DMS153 treated with DMSO at 0.1 percent for 48 hours (cell line): Measurements from ENCODE around the gene RAC2.
A peak's percentile ranks its signal among the peaks of the same experiment; 100 is the strongest.
"Not testable (repeated sequence)": the region's sequence is repeated elsewhere in the genome, so short reads cannot be mapped to it uniquely, and the experiment has no call there.

Experiments used
- DNase-seq: peaks from one replicate; lab custom pipeline; 2025; ENCODE audit not compliant: unreplicated experiment; lab: John Stamatoyannopoulos, UW

RAC2 gene

DNA sequence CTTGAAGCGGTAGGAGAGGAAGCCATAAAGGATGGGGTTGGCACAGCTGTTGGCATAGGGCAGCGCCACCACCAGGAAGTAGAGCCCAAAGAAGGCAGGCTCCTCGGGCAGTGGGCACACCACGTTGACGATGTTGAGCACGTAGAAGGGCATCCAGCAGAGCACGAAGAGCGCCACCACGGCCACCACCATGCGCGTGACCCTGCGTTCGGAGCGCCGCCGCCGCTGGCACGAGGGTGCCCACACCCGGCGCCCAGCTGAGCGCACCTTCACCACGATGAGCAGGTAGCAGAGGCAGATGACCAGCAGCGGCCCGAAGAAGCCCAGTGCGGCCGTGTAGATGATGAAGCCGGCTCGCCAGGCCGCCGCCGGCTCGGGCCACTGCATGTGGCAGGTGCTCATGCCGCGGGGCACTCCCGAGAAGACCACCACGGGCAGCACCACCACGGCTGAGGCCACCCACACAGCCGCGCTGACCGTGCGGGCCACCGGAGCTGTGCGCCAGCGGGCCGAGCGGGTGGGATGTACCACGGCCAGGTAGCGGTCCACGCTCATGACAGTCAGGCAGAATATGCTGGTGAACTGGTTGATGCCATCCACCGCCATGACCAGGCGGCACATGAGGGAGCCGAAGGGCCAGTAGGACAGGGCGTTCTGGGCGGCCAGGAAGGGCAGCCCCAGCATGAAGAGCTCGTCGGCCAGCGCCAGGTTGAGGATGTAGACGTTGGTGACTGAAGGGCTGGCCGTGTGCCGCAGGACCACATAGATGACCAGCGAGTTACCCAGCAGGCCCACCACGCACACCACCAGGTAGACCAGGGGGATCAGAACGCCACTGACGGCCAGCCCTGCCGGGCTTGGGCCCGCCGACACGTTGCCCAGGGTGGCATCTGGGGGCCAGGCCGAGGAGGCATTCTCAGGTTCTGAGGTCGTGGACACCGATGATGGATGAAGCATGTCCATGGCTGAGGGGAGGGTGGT is 36.9 kb downstream of the RAC2 start:
- no peak for DNase-seq

DNA sequence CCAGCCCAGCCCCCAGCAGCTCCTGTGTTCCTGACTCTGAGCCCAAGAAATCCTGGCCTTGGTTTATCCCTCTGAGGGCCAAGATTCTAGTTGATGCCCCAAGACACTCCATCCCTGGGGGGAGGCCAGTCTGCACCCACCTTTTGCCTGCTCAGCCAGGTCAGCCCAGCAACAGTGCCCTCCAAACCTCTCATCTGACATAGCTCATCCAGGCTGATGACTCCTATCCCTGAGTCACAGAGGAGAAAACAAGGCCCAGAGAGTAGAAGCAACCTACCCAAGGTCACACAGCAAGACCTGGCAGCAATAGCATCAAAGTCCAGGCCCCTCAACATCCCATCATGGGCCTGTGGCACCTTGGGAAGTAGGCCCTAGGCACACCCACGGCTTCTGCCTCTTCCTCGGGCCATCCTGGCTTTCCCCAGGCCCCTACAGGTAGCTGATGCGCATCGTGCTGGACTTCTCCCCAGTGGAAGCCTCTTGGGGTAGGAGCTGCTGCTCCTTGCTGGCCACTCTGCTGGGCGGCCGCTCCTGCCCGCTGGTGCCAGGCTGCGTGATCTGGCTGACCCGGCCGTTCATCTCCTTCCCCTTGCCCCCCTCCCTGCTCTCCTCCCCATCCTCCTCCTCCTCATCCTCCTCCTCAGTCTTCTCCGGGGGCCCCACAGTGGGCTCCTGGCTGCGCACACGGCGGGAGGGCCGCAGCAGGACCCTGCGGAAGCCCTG is 37.8 kb downstream of the RAC2 start:
- DNase-seq: no peak

DNA sequence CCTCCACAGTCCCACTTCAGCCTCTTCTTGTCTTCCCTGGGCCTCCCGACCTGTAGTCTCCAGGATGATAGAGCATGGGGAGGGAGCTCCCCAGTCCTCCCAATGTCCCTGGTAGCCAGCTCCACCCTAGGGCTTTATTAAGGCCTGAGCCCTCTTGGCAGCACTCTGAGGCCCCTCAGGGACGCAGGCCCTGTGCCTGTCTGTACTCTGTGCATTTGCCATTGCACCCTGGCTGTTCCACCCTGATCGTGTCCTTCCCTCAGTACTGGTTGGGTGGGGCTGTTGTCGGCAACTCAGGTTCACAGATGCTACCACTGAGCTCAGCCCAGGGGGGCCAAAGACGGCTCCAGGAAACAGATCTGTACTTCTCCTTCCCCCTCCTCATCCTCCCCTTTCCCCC is 39.0 kb downstream of the RAC2 start:
- no peak for DNase-seq

DNA sequence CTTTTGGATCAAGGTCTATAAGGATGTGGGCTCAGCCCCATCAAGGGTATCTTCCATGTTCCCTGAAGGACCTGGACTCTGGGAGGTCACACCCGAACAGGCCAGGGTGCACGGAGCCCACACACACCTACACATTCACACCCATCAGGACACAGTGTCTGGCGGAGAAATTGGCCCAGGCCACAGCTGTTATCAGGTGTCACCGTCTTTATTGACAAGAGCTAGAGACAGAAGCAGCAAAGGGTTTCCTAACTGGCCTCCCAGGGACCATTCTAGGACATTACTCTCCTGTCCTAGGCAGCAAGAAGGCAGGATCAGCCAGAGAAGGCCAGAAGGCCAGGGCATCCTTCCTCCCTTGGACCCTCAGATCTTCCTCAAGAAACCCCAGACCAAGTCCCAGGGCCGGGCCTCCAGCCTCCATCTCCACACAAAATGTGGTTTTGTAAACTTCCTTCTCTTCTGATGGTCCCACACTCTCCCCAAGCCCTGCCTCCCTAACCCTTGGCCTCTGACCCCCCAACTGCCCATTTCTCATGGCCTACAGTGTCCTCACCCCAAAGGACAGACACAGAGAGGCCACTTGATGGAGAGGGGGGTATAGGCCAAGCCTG is 39.9 kb downstream of the RAC2 start:
- DNase-seq: no peak

DNA sequence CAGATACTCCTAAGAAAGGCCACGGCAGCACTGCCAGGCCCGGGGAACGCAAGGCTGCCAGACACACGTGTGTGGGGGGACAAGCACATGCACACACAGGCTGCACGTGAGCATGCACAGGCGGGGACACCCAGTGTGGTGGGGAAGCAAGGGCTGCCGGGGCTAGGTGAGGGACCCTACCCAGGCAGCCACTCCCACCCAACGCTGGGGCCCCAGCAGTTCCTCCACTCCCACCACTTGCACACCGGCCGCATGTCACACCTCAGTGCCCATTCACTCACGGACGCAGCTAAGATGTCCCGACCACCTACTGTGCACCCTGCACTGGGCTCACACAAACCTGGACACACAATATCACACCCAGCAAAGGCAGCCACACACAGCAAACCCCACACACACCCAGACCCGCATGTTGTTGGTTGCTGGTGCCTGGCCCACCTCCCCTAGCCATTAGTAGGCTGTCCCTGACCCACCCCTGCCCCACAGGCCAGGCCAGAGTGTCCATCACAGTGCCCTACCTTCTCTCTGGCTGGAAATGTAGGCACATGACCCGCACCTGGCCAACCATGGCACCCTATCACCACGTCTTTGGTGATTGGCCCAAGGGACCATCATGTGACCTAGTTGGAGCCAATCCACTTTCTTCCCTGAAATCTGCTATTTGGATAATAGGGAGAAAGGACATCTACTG is 40.6 kb downstream of the RAC2 start:
- DNase-seq: no peak

DNA sequence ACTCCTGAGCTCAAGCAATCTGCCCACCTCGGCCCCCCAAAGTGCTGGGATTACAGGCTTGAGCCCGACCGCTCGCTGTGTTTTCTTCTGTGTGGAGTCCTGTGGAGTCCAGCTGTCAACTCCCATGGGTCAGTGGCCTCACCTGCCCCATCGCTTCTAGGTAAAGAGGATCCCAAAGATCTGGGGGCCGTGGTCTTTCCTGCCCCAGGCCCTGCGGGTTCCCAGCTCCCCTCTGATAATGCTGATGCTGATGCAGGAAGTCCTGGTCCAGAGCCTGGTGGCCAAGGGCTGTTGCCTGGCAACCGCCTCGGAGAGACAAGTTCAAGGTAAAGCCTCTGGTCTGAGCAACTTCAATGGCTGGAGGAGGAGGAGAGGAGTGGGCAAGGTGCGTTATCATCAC is 41.4 kb downstream of the RAC2 start:
- no peak for DNase-seq

DNA sequence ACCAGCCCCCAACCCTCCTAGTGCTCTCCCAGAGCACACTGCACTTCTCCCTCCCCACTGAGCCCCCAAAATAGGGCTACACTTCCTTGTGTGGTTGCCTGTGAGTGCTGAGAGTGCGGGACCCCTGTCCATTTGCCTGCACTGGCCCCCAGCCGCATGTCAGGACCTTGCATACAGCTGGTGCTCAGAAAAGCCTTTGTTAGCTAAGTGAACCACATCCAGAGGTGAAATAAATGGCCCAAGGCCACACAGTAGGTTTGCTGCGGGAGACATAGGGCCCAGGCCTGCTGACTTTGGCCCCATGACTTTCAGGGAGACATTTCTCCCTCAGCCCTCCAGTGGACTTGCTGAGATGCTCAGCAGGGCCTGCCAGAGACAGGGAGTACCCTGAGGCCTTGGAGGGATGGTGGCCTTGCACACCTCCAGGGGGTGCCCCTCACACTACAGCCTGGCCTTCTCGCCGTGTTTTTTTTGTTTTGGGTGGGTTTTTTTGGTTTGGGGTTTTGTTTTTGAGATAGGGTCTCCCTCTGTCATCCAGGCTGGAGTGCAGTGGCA is 42.0 kb downstream of the RAC2 start:
- DNase-seq: no peak

DNA sequence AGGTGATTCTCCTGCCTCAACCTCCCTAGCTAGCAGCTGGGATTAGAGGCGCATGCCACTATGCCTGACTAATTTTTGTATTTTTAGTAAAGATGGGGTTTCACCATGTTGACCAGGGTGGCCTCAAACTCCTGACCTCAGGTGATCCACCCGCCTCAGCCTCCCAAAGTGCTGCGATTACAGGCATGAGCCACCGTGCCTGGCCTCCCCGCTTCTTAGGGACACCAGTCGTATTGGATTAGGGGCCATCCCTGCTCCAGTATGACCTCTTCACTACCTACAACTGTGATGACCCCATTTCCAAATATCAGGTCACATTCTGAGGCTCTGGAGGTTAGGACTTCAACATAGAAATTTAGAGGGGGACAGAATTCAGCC is 42.6 kb downstream of the RAC2 start:
- not testable (repeated sequence) for DNase-seq

DNA sequence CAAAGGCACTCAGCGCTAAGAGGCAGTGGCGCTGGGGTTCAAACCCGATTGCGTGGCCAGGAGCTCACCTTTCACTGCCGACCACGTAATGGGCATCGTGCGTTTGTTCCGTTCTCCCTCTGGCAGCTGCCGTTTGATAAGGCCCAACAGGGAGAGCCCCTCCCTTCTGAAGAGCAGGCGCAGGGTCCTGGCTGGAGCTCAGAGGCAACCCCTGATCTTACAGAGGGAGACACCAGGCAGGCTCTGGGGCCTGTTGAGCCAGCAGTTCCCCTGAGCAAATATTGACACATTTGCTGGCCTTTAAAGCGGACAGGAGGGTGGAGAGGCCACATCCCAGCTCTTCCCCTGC is 44.3 kb downstream of the RAC2 start:
- DNase-seq: peak; percentile 45

DNA sequence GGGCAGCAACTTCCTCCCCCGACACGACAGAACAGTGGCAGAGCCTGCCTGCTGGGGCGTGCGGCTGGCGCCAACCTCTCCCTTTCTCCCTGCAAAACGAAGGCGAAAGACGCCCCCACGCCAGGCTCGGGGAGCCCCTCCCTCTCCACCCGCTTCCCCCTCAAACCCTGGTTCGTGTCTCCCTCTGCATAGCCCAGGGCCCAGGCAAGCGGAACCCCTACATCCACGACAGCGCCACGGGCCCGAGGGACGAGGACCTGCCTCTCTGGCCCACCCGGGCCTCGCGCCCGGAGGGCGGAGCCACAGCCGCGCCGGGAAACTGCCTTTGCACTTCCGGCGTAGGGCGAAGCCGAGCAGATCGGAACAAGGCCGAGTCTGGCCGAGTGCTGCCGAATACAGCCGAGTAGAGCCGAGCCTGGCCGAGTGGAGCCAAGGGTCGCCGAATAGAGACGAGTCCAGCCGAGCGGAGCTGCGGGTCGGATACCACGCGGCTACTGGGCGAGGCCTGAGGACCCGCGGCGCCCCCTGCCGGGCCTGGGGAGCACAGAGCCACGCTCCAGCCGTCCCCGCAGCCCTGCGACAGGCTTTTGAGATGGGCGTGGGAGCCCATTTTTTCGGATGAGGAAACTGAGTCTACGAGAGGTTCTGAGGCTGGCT is 44.8 kb downstream of the RAC2 start:
- DNase-seq: peak; percentile 94

DNA sequence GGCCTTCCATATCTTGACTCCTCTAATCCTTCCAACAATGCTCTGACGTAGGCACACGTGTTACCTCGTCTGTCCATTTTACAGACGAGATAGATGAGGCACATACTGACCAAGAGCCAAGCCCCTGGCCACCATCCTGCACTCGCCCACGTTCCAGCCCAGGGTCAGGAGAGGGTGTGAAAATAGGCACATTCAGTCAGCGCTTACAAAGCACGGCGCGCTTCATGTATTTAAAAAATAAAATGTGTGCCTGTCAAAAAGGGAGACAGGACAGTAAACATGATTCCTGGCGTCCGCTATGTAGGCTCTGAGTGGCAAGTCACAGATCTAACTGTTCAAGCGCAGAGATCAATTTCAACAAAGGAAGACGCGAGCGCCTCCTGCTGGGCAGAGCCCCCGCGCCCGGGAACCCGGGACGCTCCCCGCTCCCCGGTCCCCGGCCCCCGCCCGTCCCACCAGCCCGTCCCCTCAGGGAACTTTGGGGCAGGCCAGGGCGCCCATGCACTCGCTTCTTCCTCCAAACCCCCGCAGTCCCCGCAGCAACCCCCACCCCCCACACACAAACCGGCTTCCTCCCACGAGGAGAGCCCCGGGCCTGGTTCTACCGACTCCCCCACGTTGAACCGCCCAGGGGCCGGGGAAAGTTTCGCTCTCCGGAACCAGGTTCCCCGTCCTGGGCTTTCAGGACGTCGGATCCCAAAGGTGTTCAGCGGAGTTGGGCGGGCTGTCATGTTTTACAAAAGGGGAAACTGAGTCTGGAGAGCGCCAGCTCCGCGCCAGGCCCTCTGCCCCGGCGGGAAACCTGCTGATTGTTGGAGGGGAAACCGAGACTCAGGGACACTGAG is 45.6 kb downstream of the RAC2 start:
- DNase-seq: peak; percentile 51

DNA sequence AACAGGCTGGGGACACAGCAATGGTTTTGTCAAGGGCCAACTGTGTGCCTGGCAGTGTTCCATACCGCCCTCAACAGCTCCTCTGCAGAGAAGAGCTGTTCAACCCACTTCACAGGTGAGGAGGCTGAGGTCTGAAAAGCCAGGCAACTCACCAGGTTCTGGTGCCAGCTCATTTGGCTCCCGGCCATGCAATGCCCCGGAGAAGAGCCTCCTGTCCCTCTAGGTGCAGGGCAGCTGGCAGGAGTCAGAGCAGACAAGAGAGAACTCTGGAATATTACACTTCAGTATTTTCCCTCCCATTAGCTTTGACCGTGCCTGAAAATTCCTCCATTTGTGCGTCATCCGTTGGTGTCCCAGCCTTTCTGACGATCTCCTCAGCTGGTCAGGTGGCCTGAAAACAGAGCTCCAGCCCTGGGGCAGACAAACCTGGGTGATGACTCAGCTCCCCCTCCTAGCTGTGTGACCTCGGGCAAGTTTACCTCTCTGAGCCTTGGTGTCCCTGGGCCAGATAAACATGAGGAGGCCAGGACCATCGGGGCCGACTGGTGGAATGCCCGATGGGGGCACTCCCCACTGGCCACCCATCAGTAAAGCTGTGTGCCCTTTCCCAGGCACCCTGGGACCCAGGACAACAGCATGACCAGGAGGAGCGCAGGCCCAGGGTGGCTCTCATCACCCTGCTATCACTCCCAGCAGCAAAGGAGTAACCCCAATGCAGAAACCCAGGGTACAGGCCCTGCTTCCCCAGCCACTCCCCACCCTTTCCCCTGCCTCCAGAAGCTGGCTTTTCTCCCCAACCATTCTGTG is 46.4 kb downstream of the RAC2 start:
- DNase-seq: no peak

DNA sequence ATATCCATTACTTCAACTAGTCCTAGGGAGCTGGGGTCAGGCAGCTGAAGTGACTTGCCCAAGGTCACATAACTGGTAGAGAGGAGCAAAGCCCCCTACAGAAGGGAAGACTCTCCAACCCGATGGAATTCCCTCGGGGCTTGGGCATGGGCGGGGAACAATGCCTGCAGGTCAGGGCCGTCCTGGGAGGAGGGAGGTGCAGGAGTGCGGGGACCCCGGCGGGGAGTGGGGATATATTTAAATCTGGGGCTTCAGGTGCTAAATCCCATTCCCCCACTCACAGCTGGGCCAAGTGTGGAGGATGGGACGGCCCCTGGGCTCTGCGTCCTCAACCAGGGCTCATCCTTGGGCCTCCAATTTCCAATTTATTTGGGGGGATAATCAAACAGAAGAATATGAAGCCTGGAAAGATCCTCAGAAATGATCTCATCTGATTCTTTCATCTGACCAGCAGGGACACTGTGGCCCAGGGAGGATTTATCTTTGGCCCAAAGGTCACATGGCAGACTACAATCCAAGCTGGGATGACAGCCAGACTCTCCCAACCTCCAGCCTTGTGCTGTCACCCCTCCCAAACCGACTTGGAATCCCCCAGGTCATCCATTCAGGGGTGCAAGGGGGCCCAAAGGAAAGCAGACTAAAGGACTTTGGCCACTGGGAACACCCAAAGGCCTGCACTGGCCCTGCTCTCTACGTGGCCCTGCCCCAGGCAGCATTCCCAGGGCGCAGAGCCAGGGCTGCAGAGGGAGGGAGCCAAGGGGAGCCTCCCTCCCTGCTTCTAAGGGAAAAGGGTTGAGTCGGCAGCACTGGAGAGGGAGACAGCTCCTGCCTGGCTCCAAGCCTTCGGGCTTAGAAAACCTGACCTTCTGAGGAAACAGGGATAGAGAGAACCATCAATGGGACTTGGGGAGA is 47.3 kb downstream of the RAC2 start:
- DNase-seq: no peak

DNA sequence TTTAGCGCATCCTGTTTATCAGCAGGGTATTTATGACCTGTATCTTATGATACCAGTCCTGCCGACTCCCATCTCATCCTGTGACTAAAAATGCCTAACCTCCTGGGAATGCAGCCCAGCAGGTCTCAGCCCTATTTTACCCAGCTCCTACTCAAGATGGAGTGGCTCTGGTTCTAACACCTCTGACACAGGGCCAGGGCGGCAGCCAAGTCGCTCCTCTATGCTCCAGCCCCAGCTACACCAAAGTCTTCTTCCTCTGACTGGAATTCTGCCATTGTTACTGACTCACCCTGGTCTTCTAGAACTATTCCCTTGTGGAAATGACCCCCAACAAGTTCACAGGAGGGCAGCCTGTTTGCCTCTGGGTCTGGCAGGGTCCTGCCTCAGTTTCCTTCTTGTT is 48.1 kb downstream of the RAC2 start:
- DNase-seq: no peak

DNA sequence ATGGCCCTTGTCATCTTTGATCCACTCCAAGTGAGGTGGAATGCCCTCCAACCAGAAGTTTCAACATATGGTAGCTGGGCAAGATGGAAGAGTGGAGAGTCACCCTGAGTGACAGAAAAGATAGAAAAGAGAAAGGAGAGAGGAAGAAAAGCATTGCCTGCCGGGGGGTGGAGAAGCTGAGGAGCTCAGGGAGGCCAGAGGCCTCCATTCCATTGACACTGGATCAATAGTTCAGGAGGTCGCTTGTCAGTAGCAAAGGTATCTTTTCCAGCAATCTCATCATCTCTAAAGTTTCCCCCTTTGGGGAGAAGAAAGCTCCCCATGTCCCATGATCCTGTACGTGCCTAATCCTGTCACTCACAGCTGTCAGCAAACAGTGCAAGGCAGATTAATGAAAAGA is 49.3 kb downstream of the RAC2 start:
- no peak for DNase-seq

DNA sequence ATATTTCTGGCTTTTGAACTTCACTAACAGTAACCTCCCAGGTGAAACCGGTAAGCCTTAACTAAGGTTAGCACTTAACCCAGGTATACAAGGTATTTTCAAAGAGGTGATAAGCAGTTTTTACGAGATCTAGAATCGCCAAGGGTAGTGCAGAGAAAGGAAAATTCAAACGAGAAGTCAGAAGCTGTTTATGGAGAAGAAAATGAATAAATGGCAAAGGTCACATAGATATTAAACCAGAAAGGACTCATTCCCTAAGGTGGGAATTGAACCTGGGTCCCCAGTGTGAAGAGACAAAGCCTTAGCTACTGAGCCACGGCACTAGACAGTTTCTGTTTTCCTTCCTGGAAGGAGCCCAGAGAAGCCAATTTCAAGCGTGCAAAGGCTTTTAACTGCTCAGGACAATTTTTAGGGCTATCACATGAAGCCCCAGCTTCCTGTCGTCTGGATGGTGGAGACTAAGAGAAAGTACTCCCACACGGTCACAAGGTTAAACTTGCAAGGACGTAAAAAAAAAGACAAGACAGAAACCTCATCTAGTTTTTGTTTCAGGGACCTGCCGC is 50.4 kb downstream of the RAC2 start:
- no peak for DNase-seq

DNA sequence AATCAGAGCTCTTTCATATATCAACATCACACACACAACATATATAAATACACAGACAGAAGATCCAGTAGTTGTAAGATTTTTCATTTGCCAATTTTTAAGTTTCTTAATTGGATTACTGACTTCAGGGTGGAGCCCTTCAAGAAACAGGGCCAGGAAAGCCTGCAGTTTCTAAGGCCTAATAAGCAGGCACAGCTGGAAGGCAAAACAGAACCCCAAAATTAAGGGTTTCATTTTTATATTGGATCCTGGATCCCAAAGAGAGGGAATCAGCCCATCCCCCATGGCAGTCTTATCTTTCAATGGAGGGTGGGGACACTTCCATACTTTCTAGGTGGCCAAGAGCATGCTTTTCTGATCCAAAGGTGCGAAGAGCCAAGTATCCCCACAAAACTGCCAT is 51.3 kb downstream of the RAC2 start:
- no peak for DNase-seq

DNA sequence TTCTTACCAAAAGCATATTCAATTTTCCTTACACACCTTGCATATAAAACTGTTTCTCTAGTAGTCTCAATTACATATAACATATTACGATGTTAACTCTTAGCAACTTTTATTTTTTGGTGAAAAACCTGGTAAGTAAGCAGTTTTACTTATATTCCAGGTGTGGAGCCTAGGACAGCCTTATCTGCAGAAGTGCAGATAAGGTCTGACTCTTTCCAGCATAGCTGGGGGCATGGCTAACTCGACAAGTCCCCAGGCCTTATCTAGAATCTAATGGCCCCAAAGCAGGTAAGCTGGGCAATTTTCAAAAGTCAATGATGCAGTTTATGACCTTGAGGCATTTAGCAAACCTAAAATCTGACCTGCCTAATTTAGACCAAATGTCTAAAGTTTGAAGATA is 51.9 kb downstream of the RAC2 start:
- no peak for DNase-seq
